SHP77 (cell line): ENCODE measurements around the gene MON2.
A peak's percentile ranks its signal among the peaks of the same experiment; 100 is the strongest.
"Not testable (repeated sequence)": the region's sequence is repeated elsewhere in the genome, so short reads cannot be mapped to it uniquely, and the experiment has no call there.

Experiments used
- DNase-seq, 2 experiments: peaks; one replicate each; lab custom pipeline; 2025; lab: John Stamatoyannopoulos, UW

MON2 gene

DNA sequence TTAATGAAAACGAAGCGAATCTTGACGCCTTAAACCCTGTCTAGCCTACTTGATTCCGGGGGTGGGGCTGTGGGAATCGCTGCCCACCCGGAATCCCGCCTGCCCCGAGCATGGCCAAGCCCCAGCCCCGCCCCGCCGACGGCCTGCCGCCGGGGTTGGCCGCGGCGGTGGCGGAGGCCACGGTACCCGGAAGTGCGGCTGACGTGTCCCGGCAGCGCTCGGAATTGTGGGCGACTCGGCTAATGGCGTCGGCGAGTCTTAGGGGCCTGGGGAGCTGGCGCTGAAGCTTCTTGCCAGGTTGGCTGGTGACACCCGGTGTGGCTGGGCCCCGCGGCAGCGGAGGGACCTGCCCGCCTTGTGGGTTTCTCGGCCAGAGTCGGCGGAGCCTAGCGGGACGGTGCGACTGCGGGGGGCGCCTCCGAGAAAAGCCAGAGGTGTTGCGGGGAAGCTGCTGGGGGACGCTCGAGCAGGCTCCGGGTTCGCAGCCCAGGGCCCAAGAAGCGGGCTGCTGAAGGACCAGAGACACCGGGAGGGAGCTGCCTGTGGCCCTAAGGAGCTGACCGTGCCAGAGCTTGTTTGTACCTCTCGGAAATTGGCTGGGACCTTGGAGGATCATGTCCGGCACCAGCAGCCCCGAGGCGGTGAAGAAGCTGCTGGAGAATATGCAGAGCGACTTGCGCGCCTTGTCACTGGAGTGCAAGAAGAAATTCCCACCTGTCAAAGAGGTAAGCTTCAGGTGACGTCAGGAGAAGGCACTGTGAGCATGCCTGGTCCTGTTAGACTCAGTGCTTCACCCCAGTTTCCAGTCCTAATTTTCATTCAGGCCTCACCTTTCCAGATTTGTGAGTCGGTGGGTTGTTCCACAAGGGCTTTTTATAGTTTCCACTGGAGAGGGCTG lies at the start of gene MON2:
TSS of gene MON2 (plus strand) at position 233 of the 898 bp plus-strand sequence. CDS start at position 615, 382 bp downstream.
- DNase-seq: peak; percentile 49 to 88

GRCh38 chr12:62426089-62426488 lies 40.5 kb upstream of the MON2 start:
- DNase-seq: no peak

DNA sequence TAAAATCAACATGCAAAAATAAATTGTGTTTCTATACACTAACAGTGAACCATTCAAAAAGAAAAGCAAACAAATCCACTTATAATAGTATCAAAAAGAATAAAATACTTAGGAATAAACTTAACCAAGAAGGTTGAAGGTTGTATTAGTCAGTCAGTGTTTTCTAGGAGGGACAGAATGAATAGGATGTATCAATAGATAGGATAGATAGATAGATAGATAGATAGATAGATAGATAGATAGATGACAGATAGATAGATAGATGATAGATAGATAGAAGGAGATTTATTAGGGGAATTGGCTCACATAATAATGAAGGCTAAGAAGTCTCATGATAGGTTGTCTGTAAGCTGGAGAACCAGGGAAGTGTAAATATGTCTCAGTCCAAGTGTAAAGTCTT lies 37.2 kb upstream of the MON2 start:
- DNase-seq: no peak

DNA sequence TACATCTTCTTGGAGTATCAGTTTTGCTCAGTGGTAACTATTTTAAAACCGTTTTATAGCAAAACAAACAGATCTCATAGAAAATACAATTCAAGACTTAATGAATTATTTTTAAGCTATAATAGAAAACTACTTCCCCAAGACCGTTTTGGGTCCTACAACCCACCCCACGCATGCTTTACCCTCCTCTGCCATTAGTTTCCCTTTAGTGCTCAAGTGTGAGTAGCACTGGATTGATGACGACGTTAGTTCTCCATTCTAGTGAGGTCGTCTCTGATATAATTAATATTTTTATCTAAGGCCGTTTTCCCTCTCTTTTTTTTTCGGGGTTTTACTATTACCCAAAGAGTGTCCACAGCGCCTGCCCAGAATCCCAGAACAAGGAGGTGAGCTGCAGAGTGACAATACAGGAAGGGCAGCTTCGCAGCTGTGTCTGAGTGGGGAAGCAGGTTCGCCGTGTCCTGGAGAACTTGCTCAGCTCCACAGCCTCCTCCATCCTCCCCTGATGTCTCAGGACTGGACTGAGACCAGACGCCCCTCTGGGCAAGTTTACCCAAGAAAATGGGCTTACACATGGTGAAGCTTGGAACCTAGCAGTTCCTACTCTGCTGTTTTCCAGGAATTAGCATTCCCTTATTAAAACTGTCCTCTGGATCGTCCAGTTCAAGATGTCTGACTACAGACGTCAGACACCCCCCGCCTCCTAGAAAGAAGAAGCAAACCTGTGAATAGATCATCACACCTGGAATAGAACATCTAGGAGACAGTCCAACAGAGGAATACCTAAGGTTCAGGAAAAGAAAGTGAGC lies 31.9 kb upstream of the MON2 start:
- no peak for DNase-seq

DNA sequence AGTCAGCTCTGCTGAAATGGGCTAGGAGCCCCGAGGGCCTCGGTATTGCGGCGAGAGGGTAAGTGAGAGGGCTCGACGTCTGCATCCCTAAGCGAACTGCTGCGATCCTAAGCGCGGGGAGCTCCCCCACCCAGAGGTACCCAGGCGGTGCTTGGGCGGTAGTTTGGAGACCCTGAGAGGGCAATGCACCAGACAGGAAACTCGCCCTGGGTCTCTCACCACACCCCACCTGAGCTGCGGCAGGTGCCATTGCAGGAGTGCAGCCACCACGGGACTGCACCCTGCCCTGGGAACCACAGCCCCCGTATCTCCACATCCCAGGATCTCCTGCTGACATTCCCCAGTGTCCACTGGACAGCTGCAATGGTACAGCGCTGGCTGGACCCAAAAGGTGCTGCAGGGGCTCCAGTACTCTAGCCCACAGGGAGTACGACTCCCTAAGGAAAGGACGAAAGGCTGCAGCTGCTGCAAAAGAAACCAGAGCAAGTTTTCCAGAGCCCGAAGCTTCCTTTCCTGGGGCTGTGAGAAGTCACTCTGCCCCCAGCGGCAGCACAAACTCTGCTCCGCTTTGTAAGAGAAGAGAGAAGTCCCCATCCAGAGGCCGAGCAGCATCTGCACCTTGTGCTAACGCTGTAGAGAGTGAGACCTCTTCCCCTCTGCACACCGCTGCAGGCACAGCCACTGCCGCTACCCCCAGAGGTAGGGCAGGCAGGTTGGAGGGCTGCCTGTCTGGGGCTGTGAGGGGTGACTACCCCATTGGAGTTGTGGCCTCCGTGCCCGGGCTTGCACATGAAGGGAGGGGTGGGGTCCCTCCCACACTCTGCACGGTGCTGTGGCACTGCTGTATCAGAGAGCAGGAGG lies 31.1 kb upstream of the MON2 start:
- no peak for DNase-seq

GRCh38 chr12:62436164-62436503 lies 30.5 kb upstream of the MON2 start:
- no peak for DNase-seq

DNA sequence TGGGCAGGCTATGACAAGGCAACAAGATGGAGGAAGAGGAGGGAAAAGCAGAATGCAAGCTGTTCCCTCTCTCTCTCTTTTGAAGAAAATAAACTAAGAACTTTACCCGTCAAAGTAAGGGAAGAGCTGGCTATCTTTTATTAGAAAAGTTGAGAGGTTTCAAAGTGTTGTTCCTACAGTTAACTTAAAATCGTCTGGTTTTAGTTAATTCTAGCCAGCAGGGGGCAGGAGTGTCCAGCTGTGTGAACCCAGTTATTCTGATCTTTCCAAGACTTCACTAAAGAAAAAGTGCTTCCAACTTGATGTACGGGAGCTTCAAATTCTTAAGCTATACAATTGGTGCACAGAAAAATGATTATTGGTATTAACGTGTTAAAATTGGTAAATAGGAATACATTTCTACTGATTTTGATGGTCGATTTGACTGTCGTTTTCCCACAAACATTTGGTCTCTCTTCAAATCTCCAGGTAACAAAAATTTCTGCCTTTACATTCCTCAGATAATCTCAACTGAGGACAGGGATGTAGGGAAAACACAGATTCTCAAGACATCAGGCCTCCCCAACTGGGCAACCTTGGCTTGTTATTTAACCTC lies 28.4 kb upstream of the MON2 start:
- DNase-seq: no peak

- DNase-seq: no peak
These were observed 19.7 kb upstream of the MON2 start for GRCh38 chr12:62446754-62447452.

DNA sequence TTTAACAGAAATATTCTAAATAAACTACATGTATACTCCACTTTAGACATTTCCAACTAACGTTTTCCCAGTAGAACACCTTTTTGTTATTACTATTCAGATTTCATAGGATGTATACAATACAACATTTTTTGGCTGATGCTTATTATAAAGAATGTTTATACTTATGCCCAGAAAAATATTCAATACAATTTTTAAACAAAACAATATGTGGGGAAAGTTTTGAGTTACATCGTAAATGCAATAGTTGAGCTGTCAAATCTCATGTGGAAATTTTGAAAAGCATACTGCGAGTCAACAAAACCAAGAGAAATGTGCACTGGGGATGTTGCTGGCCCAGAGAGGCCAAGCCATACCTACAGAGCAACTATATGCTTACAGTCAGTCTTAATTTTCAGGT lies 18.2 kb upstream of the MON2 start:
- DNase-seq: no peak

DNA sequence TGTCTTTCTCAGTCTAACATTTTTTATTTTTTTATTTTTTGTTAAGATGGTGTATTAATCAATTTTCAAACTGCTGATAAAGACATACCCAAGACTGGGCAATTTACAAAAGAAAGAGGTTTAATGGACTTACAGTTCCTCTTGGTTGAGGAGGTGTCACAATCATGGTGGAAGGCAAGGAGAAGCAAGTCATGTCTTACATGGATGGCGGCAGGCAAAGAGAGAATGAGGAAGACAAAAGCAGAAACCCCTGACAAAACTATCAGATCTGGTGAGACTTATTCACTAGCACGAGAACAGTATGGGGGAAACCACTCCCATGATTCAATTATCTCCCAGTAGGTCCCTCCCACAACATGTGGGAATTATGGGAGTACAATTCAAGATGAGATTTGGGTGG lies 11.2 kb upstream of the MON2 start:
- DNase-seq: not testable (repeated sequence)

GRCh38 chr12:62458626-62459025 lies 8.0 kb upstream of the MON2 start:
- DNase-seq: no peak

- no peak for DNase-seq
These were observed 6.7 kb upstream of the MON2 start for GRCh38 chr12:62459976-62460375.

DNA sequence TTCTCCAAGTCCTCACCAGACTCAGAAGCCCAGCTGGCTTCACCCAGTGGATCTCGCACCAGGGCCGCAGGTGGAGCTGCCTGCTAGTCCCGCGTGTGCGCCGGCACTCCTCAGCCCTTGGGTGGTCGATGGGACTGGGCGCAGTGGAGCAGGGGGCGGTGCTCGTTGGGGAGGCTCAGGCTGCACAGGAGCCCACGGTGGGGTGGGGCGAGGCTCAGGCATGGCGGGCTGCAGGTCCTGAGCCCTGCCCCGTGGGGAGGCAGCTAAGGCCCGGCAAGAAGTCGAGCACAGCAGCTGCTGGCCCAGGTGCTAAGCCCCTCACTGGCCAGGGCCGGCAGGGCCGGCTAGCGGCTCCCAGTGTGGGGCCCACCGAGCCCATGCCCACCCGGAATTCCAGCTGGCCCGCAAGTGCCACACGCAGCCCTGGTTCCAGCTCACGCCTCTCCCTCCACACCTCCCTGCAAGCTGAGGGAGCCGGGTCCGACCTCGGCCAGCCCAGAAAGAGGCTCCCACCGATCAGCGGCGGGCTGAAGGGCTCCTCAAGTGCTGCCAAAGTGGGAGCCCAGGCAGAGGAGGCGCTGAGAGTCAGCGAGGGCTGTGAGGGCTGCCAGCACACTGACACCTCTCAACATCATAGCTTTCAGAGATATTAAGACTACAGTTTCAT lies 5.3 kb upstream of the MON2 start:
- DNase-seq: not testable (repeated sequence)

GRCh38 chr12:62463252-62463651 lies 3.4 kb upstream of the MON2 start:
- not testable (repeated sequence) for DNase-seq

DNA sequence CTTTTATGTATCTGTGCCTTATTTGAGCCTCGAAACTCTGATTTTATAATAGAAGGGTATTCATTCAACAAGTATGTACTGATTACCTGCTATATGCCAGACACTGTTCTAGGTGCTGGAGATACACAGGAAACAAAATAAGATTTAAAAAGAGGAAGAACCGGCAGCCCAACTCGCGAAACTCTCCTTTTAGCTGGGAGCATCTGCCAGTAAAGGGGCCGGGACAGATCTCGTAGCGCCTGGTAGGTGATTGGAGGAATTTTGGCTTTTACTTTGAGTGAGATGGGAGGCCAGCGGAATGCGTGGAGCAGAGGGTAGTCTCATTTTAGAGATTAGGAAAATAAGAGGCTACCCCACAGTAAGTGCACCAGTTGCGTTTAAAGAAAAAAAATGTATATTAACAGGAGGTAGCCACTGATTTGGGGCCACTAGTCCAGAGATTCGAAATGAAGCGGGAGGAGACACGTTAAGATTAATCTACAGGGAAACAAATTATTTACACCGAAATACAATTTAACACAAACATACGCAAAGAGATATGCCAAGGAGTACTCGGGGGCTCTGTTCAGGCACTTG lies 520 bp upstream of the MON2 start:
- peak; percentile 4 to 39 for DNase-seq

DNA sequence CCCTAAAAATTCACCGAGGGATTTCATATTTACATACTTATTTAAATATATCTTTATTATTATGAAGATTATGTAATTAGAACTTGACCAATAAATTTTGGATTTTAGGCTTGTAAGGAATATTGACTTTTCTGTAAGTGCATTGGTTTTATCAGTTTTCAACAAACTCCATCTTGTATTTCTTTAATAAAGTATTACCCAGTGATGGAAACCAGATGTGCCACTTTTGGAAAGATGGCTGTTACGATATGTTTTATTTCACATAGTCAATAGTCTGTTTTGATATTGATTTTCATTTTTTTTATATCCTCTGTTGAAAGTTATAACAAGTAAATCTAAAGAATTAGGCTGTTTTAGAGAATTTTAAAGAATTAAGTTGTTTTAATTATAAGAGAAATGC lies 1.8 kb downstream of the MON2 start:
- DNase-seq: no peak

- DNase-seq: no peak
These were observed 2.3 kb downstream of the MON2 start for GRCh38 chr12:62468935-62469334.

DNA sequence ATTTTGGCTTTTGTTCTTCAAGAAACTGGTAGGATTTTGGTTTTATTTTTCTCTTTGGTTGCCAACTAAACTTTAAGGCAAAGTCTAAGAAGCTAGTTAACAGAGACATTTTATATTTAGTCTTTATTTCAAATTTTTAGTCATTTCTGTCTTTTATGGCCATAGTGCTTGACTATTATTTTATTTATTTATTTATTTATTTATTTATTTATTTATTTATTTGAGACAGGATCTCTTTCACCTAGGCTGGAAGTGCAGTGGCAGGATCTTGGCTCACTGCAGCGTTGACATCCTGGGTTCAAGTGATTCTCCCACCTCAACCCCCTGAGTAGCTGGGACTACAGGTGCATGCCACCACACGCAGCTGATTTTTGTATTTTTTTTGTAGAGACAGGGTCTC lies 3.1 kb downstream of the MON2 start:
- DNase-seq: no peak

DNA sequence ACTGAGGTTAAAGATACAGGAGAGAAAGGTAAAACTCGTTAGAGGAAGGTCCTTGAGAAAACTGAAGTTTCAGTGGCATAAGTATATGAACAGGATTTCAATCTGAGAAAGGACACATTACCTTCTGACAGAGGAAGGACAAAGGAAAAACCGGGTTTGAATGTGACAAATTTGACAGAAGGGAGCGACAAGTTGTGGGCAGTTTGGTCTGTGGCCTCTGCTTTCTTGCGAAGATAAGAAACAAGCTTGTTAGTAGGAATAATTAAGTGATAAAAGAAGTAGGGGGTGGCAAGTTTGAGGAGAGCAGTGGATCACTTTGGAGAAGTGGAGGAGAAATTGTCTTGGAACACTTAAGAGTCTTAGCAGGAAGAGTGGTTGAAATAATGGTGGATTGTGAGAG lies 5.1 kb downstream of the MON2 start:
- DNase-seq: no peak

GRCh38 chr12:62472472-62472871 lies 5.8 kb downstream of the MON2 start:
- DNase-seq: no peak
